Colonic mucosa (tissue), 4 donors: Measurements from ENCODE around the gene B3GALT4. TPM values are rescaled to one million over a fixed set of nuclear protein-coding genes. Genes with fewer than 3 reads are reported as not detected.
A peak's percentile ranks its signal among the peaks of the same experiment; 100 is the strongest.

Source experiments
- DNase-seq: peaks from one replicate; pipeline ENCODE4 v3.0.0-alpha.2; 2020
- H3K27ac ChIP-seq: fragments of 200-600 bp; one replicate; pipeline ENCODE4 v1.8.0; 2021
- H3K27me3 ChIP-seq: fragments of 200-600 bp; one replicate; pipeline ENCODE4 v1.8.0; 2021
- H3K36me3 ChIP-seq: fragments of 200-600 bp; one replicate; pipeline ENCODE4 v1.8.0; 2021
- H3K4me1 ChIP-seq: fragments of 200-600 bp; one replicate; pipeline ENCODE4 v1.8.0; 2021; ENCODE audit warnings: mild to moderate bottlenecking
- H3K4me3 ChIP-seq: fragments of 200-600 bp; one replicate; pipeline ENCODE4 v1.8.0; 2021
- H3K9ac ChIP-seq, 2 donors: one replicate each; pipeline ENCODE4 v1.7.0; 2013; ENCODE audit warnings: control low read depth in 2 of 2, low read depth in 2 of 2, low read length in 2 of 2
- H3K9me3 ChIP-seq: fragments of 200-600 bp; one replicate; pipeline ENCODE4 v1.8.0; 2021
- intact Hi-C: fragments of 100-400 bp; cut with DNase I; formaldehyde crosslinking; loops from one replicate; pipeline ENCODE4 v1.14.1; 2022
- total RNA-seq, 2 donors: library from RNA; stranded (reverse); fragmentation: NEBNext Ultra II Directional in 1 of 2; extraction: Animal tissue kit (Norgen Biotek cat#: 25700) in 1 of 2; gene quantifications; one replicate each; pipeline ENCODE4 v1.2.1, GENCODE V29; 2021
- TF ChIP-seq, protein P1 (sequence below): fragments of 200-600 bp; IDR thresholded peaks from one replicate; pipeline ENCODE4 v1.8.0; 2022; ENCODE audit warnings: antibody characterized with exemption, mild to moderate bottlenecking
- donor health status: healthy.
- donor health status: DM: no; HTN: no; CAD: no.
- donor health status: DM: no; HTN: no; CAD: no.

B3GALT4 gene
- total RNA-seq, 2 donors from 2014 or later, result 22.0 to 26.4 TPM

GRCh38 chr6:33301877-33302276, 25.0 kb downstream of the B3GALT4 start:
- H3K36me3 ChIP-seq, result peaks cover 3% of the 10 kb centered on the region
- intact Hi-C loops, result no loop called here
- no peaks in the 10 kb centered on the region for H3K27me3 ChIP-seq
- H3K4me1 ChIP-seq, result peaks cover 9% of the 10 kb centered on the region
- no peaks in the 10 kb centered on the region for H3K9me3 ChIP-seq
- TF ChIP-seq, protein P1, sequence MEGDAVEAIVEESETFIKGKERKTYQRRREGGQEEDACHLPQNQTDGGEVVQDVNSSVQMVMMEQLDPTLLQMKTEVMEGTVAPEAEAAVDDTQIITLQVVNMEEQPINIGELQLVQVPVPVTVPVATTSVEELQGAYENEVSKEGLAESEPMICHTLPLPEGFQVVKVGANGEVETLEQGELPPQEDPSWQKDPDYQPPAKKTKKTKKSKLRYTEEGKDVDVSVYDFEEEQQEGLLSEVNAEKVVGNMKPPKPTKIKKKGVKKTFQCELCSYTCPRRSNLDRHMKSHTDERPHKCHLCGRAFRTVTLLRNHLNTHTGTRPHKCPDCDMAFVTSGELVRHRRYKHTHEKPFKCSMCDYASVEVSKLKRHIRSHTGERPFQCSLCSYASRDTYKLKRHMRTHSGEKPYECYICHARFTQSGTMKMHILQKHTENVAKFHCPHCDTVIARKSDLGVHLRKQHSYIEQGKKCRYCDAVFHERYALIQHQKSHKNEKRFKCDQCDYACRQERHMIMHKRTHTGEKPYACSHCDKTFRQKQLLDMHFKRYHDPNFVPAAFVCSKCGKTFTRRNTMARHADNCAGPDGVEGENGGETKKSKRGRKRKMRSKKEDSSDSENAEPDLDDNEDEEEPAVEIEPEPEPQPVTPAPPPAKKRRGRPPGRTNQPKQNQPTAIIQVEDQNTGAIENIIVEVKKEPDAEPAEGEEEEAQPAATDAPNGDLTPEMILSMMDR, result no peak
- H3K4me3 ChIP-seq, result no peak overlapping the region
- no peak overlapping the region for H3K27ac ChIP-seq
- DNase-seq, result no peak
- H3K9ac ChIP-seq, result no peak overlapping the region

DNA sequence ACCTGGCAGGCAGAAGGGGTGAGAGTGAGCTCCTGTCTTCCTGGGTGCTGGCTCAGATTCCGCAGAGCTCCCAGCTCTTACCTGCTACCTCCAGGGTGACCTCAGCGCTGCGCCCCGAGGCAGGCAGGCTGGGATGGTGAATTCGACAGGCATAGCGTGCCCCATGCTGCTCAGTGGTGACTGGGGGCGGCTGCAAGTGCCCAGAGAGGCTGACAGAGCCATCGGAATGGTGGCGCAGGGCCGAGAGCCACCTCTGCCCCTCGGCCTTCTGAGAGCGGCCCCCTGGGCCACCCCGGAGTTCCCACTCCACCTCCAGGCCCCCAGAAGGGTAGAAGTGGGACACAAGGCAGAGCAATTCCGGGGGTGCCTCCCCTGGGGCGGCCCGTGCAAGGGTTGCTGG, 27.3 kb downstream of the B3GALT4 start:
- Histone ChIP-seq H3K27me3 (no peaks in the 10 kb centered on the region), H3K4me3 (no peak overlapping the region), H3K4me1 (peaks cover 9% of the 10 kb centered on the region), H3K9ac (no peak overlapping the region), H3K27ac (no peak overlapping the region), H3K36me3 (peaks cover 3% of the 10 kb centered on the region), H3K9me3 (no peaks in the 10 kb centered on the region)
- intact Hi-C loops, result no loop called here
- TF ChIP-seq, protein P1, result no peak
- no peak for DNase-seq

DNA sequence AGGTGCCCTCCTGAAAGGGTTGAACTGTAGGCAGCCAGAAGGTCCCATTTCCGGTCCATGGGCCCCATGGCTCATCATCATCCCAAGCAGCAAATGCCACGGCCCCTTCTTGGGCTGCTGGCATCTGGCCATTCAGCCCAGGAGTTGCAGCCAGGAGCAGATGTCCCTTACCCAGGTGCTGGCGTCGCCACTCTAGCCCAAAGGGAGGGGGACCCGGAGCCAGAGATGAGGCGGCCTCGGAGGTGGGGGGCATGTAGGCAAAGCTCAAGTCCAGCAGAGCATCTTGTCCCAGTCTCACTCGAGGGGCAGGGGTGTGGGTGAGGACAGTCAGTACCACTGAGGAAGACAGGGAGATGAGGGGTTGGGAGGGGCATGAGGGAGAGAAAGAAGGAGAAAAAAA, 28.1 kb downstream of the B3GALT4 start:
- Histone ChIP-seq H3K27ac (no peak overlapping the region), H3K36me3 (peaks cover 3% of the 10 kb centered on the region), H3K27me3 (no peaks in the 10 kb centered on the region), H3K4me1 (peaks cover 6% of the 10 kb centered on the region), H3K4me3 (no peak overlapping the region), H3K9me3 (no peaks in the 10 kb centered on the region), H3K9ac (no peak overlapping the region)
- DNase-seq, result no peak
- TF ChIP-seq, protein P1, result no peak
- intact Hi-C loops, result no loop called here

GRCh38 chr6:33306356-33306755, 29.4 kb downstream of the B3GALT4 start:
- Histone ChIP-seq H3K27me3 (no peaks in the 10 kb centered on the region), H3K27ac (no peak overlapping the region), H3K4me3 (no peak overlapping the region), H3K9me3 (no peaks in the 10 kb centered on the region), H3K9ac (no peak overlapping the region), H3K4me1 (peaks cover 3% of the 10 kb centered on the region), H3K36me3 (peaks cover 3% of the 10 kb centered on the region)
- DNase-seq, result no peak
- TF ChIP-seq, protein P1, result no peak
- intact Hi-C loops, result no loop called here

GRCh38 chr6:33312361-33313104, 35.6 kb downstream of the B3GALT4 start:
- TF ChIP-seq, protein P1, result no peak
- Histone ChIP-seq H3K36me3 (no peaks in the 10 kb centered on the region), H3K27me3 (no peaks in the 10 kb centered on the region), H3K27ac (peak overlapping the region; percentile 100), H3K9ac (peak overlapping the region; percentile 89 to 99), H3K9me3 (no peaks in the 10 kb centered on the region), H3K4me3 (peak overlapping the region; percentile 79), H3K4me1 (peaks cover 16% of the 10 kb centered on the region)
- peak; percentile 94 for DNase-seq
- intact Hi-C loops, result loop anchor here (10.0 kb wide), 1 partner anchor 102 kb away; the partner anchor contains the start of genes CUTA and PHF1
